ENCODE results near the gene CDX1.
"Not testable (repeated sequence)": the region's sequence is repeated elsewhere in the genome, so short reads cannot be mapped to it uniquely, and the experiment has no call there.

Gene CDX1

GRCh38 chr5:150223474-150223873 lies 56.9 kb downstream of the CDX1 start:
- TF ChIP-seq CTCF (IDR thresholded peaks at IDR 0.05; ENCODE audit: extremely low read depth, missing control alignments) = no peak
- no peak for DNase-seq (ENCODE audit: low spot score)

- no peak for TF ChIP-seq CTCF (IDR thresholded peaks at IDR 0.05; ENCODE audit: extremely low read depth, missing control alignments)
- no peak for DNase-seq (ENCODE audit: low spot score)
Observed at GRCh38 chr5:150224483-150225027, 58.0 kb downstream of the CDX1 start.

GRCh38 chr5:150227036-150227435 lies 60.5 kb downstream of the CDX1 start:
- no peak for DNase-seq (ENCODE audit: low spot score)
- TF ChIP-seq CTCF (IDR thresholded peaks at IDR 0.05; ENCODE audit: extremely low read depth, missing control alignments) = no peak

GRCh38 chr5:150227606-150228273 lies 61.2 kb downstream of the CDX1 start:
- TF ChIP-seq CTCF (IDR thresholded peaks at IDR 0.05; ENCODE audit: extremely low read depth, missing control alignments) = no peak
- DNase-seq (ENCODE audit: low spot score) = no peak

GRCh38 chr5:150229571-150229970 lies 63.0 kb downstream of the CDX1 start:
- no peak for DNase-seq (ENCODE audit: low spot score)
- TF ChIP-seq CTCF (IDR thresholded peaks at IDR 0.05; ENCODE audit: extremely low read depth, missing control alignments) = no peak

- DNase-seq (ENCODE audit: low spot score) = no peak
- TF ChIP-seq CTCF (IDR thresholded peaks at IDR 0.05; ENCODE audit: extremely low read depth, missing control alignments) = no peak
Observed at GRCh38 chr5:150230842-150231241, 64.3 kb downstream of the CDX1 start.

- DNase-seq (ENCODE audit: low spot score) = not testable (repeated sequence)
Observed at GRCh38 chr5:150233706-150234105, 67.1 kb downstream of the CDX1 start.

Measured in GM20000 (cell line).